ENCODE data around the gene C2orf72. TPM values are rescaled to one million over a fixed set of nuclear protein-coding genes. Genes with fewer than 3 reads are reported as not detected.
"Not testable (repeated sequence)": the region's sequence is repeated elsewhere in the genome, so short reads cannot be mapped to it uniquely, and the experiment has no call there.

C2orf72 gene
- total RNA-seq, 1 experiment from 2014 or later = 3.2 TPM

DNA sequence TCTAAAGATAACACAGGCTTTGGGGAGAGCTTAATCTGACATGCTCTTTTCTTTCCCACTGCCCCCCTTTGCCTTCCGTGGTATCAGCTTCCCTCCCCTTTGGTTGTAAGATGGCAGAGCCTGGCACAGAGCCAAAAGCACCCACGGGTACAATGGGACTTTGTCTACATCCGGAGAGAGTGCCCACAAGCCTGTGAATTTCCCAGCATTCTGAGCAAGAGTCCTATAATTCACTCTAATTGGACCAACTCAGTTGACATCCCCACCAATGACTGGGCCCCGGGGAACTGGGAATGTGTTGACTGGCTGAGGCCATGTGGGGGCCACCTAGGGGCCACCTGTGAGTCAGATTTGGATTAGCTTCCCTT lies 20.1 kb upstream of the C2orf72 start:
- no peak for ATAC-seq
- no peak for DNase-seq (ENCODE audit: low read depth, low spot score)
- Histone ChIP-seq H3K27ac (ENCODE audit: low read length) (no peak overlapping the region), H3K36me3 (ENCODE audit: control insufficient read depth, insufficient read depth, low read length) (no peaks in the 10 kb centered on the region), H3K4me1 (ENCODE audit: control insufficient read depth, insufficient read depth, low read length) (no peaks in the 10 kb centered on the region), H3K27me3 (ENCODE audit: control insufficient read depth, insufficient read depth, low read length) (no peaks in the 10 kb centered on the region), H3K9me3 (ENCODE audit: control insufficient read depth, insufficient read depth, low read depth, low read length) (no peaks in the 10 kb centered on the region), H3K4me3 (ENCODE audit: low read depth in 2 of 2, low read length in 2 of 2) (no peak overlapping the region)
- ChIA-PET CTCF (interaction anchor here (0.6 kb wide), 1 partner anchor 16 kb away, joined by 14 read pairs; no protein-coding TSS in a partner anchor), POLR2A (no interaction called here)
- in situ Hi-C loops (cut with HindIII; ENCODE audit: low pct_unique_long_range_greater_than_20kb, low sequenced_read_pairs) = no loop called here
- BruUV-seq (replicated peaks) = no TSS peak
- intact Hi-C loops (cut with micrococcal nuclease; ENCODE audit: unreplicated experiment) = no loop called here
- TF ChIP-seq SIN3A (IDR thresholded peaks at IDR 0.05; ENCODE audit: borderline replicate concordance, insufficient read depth, low read depth, low read length) = no peak
- TF ChIP-seq POLR2AphosphoS5 (IDR thresholded peaks at IDR 0.05; ENCODE audit: low read depth, low read length) = no peak
- TF ChIP-seq, protein P1, sequence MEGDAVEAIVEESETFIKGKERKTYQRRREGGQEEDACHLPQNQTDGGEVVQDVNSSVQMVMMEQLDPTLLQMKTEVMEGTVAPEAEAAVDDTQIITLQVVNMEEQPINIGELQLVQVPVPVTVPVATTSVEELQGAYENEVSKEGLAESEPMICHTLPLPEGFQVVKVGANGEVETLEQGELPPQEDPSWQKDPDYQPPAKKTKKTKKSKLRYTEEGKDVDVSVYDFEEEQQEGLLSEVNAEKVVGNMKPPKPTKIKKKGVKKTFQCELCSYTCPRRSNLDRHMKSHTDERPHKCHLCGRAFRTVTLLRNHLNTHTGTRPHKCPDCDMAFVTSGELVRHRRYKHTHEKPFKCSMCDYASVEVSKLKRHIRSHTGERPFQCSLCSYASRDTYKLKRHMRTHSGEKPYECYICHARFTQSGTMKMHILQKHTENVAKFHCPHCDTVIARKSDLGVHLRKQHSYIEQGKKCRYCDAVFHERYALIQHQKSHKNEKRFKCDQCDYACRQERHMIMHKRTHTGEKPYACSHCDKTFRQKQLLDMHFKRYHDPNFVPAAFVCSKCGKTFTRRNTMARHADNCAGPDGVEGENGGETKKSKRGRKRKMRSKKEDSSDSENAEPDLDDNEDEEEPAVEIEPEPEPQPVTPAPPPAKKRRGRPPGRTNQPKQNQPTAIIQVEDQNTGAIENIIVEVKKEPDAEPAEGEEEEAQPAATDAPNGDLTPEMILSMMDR (IDR thresholded peaks at IDR 0.05) = no peak
- TF ChIP-seq TCF7L2 (IDR thresholded peaks at IDR 0.05; ENCODE audit: low read depth, low read length) = no peak
- TF ChIP-seq, protein P2, sequence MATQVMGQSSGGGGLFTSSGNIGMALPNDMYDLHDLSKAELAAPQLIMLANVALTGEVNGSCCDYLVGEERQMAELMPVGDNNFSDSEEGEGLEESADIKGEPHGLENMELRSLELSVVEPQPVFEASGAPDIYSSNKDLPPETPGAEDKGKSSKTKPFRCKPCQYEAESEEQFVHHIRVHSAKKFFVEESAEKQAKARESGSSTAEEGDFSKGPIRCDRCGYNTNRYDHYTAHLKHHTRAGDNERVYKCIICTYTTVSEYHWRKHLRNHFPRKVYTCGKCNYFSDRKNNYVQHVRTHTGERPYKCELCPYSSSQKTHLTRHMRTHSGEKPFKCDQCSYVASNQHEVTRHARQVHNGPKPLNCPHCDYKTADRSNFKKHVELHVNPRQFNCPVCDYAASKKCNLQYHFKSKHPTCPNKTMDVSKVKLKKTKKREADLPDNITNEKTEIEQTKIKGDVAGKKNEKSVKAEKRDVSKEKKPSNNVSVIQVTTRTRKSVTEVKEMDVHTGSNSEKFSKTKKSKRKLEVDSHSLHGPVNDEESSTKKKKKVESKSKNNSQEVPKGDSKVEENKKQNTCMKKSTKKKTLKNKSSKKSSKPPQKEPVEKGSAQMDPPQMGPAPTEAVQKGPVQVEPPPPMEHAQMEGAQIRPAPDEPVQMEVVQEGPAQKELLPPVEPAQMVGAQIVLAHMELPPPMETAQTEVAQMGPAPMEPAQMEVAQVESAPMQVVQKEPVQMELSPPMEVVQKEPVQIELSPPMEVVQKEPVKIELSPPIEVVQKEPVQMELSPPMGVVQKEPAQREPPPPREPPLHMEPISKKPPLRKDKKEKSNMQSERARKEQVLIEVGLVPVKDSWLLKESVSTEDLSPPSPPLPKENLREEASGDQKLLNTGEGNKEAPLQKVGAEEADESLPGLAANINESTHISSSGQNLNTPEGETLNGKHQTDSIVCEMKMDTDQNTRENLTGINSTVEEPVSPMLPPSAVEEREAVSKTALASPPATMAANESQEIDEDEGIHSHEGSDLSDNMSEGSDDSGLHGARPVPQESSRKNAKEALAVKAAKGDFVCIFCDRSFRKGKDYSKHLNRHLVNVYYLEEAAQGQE (IDR thresholded peaks at IDR 0.05; ENCODE audit: insufficient read depth in 1 of 2, low read depth in 2 of 2, low read length in 1 of 2) = no peak

DNA sequence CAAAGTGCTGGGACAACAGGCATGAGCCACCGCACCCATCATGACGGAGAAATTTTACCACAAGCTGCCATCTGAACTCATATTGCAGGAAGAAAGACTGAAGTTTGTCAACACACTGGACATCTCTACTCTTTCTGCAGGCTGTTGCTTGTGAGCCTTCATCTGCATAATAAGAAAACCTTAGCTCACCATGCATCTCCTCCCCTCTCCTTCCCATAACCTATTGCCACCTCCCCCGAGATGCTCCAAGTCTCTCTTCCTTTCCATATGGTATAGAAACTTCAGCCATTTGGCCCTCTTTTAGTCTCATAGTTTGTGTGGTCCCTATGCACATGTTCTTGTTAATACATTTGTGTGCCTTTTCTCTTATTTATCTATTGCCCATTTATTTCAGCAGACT lies 19.1 kb upstream of the C2orf72 start:
- ATAC-seq (no peak), DNase-seq (ENCODE audit: low read depth, low spot score) (no peak)
- BruUV-seq (replicated peaks) = no TSS peak
- CTCF ChIA-PET = no interaction called here
- Histone ChIP-seq H3K27ac (ENCODE audit: low read length) (no peak overlapping the region), H3K27me3 (ENCODE audit: control insufficient read depth, insufficient read depth, low read length) (no peaks in the 10 kb centered on the region), H3K9me3 (ENCODE audit: control insufficient read depth, insufficient read depth, low read depth, low read length) (no peaks in the 10 kb centered on the region), H3K4me3 (ENCODE audit: low read depth in 2 of 2, low read length in 2 of 2) (no peak overlapping the region), H3K36me3 (ENCODE audit: control insufficient read depth, insufficient read depth, low read length) (no peaks in the 10 kb centered on the region), H3K4me1 (ENCODE audit: control insufficient read depth, insufficient read depth, low read length) (no peaks in the 10 kb centered on the region)
- in situ Hi-C loops (cut with HindIII; ENCODE audit: low pct_unique_long_range_greater_than_20kb, low sequenced_read_pairs) = no loop called here
- TF ChIP-seq, protein P2 (IDR thresholded peaks at IDR 0.05; ENCODE audit: insufficient read depth in 1 of 2, low read depth in 2 of 2, low read length in 1 of 2) = no peak
- no peak for TF ChIP-seq TCF7L2 (IDR thresholded peaks at IDR 0.05; ENCODE audit: low read depth, low read length)
- TF ChIP-seq, protein P1 (IDR thresholded peaks at IDR 0.05) = no peak
- no peak for TF ChIP-seq POLR2AphosphoS5 (IDR thresholded peaks at IDR 0.05; ENCODE audit: low read depth, low read length)
- TF ChIP-seq SIN3A (IDR thresholded peaks at IDR 0.05; ENCODE audit: borderline replicate concordance, insufficient read depth, low read depth, low read length) = no peak
- intact Hi-C loops (cut with micrococcal nuclease; ENCODE audit: unreplicated experiment) = no loop called here
- POLR2A ChIA-PET = no interaction called here

GRCh38 chr2:231025059-231025458 lies 12.3 kb upstream of the C2orf72 start:
- H3K27me3 ChIP-seq (ENCODE audit: control insufficient read depth, insufficient read depth, low read length); POLR2A ChIA-PET; BruUV-seq (replicated peaks); H3K4me3 ChIP-seq (ENCODE audit: low read depth in 2 of 2, low read length in 2 of 2); H3K9me3 ChIP-seq (ENCODE audit: control insufficient read depth, insufficient read depth, low read depth, low read length); H3K36me3 ChIP-seq (ENCODE audit: control insufficient read depth, insufficient read depth, low read length); in situ Hi-C loops (cut with HindIII; ENCODE audit: low pct_unique_long_range_greater_than_20kb, low sequenced_read_pairs); DNase-seq (ENCODE audit: low read depth, low spot score); intact Hi-C loops (cut with micrococcal nuclease; ENCODE audit: unreplicated experiment); CTCF ChIA-PET; H3K4me1 ChIP-seq (ENCODE audit: control insufficient read depth, insufficient read depth, low read length); ATAC-seq; H3K27ac ChIP-seq (ENCODE audit: low read length): not testable (repeated sequence)

Measured in Panc1 (cell line).